Muscle of leg (tissue), 11 donors: ENCODE measurements around the gene PLXNB2. TPM values are rescaled to one million over a fixed set of nuclear protein-coding genes. Genes with fewer than 3 reads are reported as not detected.

Source experiments
- DNase-seq: peaks from one replicate; pipeline ENCODE4 v3.0.0; 2013
- H3K27ac ChIP-seq: one replicate; pipeline ENCODE4 v1.5.1; 2013; ENCODE audit warnings: mild to moderate bottlenecking, low read length, control low read depth
- H3K27me3 ChIP-seq: one replicate; pipeline ENCODE4 v1.6.1; 2013; ENCODE audit warnings: low read length; ENCODE audit not compliant: control insufficient read depth, insufficient read depth
- H3K36me3 ChIP-seq: one replicate; pipeline ENCODE4 v1.6.1; 2013; ENCODE audit warnings: low read length; ENCODE audit not compliant: control insufficient read depth, insufficient read depth
- H3K4me1 ChIP-seq: one replicate; pipeline ENCODE4 v1.6.1; 2013; ENCODE audit warnings: low read length; ENCODE audit not compliant: control insufficient read depth, insufficient read depth
- H3K4me3 ChIP-seq: one replicate; pipeline ENCODE4 v1.5.1; 2013; ENCODE audit warnings: low read length, control low read depth
- H3K9me3 ChIP-seq: replicated peaks from 2 replicates; pipeline ENCODE4 v1.6.1; 2013; ENCODE audit warnings: low read depth, low read length; ENCODE audit not compliant: control insufficient read depth
- WGBS: methylation state at CpG from one replicate; pipeline ENCODE4 v1.1.5; 2013; ENCODE audit warnings: missing lambda C conversion rate; ENCODE audit not compliant: insufficient coverage; 5-methylcytosine and 5-hydroxymethylcytosine counted together
- polyA plus RNA-seq, 8 donors: library from polyadenylated mRNA; unstranded; fragments of 120-200 nt; gene quantifications; one replicate each; pipeline versions ENCODE4 v1.2.1 to v1.2.3, GENCODE V29; 2013; ENCODE audit warnings: inconsistent platforms in 1 of 8, low replicate concordance in 1 of 8; ENCODE audit not compliant: insufficient read length in 8 of 8, insufficient read depth in 1 of 8
- total RNA-seq: library from RNA; stranded (reverse); fragments of 120-200 nt; gene quantifications from one replicate; pipeline ENCODE4 v1.2.4, GENCODE V29; 2013

The PLXNB2 gene
- total and polyA plus RNA-seq, 9 donors = 36.9 to 110 (median 93.3) TPM

DNA sequence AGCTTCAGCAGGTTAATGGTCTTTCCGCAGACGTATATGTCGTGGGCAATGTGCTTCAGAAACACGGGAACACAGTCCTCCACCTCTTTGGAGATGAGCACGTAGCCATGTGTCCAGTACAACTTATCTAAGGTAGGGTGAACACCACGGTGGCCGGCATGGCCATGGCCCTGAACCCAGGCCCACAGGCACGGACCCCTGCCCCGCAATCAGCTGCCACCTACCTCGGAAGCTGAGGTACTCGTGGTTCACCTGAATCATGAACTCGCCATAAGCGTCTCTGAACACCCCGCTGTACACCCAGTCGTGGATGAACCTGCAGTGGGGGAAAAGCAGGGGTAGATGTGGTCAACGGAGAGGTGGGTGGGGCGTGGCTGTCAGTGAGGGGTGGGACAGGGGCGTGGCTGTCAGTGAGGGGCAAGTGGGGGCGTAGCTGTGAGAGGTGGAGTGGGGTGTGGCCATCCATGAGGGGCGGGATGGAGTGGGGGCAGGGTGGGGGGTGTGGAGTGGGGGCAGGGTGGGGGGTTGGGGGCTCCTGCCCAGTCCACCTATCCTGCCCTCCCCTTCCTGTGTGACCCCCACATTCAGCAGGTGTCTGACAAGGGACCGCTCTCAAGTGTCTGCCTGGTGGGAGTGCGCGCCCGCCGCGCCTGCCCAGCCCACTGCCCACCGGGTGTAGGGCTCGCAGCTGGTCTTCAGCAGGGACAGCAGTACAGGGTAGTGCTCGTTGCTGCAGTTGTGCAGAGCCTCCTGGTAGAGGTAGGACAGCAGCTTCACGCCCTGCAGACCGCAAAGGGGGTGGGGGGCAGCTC is 81.2 kb downstream of the PLXNB2 start:
- H3K36me3 ChIP-seq = peaks cover 69% of the 10 kb centered on the region
- H3K27me3 ChIP-seq = no peaks in the 10 kb centered on the region
- 91% methylated on average over 27 of the region's 31 CpGs for WGBS
- no peak for DNase-seq
- no peak overlapping the region for H3K4me3 ChIP-seq
- H3K27ac ChIP-seq = no peak overlapping the region
- H3K4me1 ChIP-seq = peaks cover 4% of the 10 kb centered on the region
- H3K9me3 ChIP-seq = no peaks in the 10 kb centered on the region

DNA sequence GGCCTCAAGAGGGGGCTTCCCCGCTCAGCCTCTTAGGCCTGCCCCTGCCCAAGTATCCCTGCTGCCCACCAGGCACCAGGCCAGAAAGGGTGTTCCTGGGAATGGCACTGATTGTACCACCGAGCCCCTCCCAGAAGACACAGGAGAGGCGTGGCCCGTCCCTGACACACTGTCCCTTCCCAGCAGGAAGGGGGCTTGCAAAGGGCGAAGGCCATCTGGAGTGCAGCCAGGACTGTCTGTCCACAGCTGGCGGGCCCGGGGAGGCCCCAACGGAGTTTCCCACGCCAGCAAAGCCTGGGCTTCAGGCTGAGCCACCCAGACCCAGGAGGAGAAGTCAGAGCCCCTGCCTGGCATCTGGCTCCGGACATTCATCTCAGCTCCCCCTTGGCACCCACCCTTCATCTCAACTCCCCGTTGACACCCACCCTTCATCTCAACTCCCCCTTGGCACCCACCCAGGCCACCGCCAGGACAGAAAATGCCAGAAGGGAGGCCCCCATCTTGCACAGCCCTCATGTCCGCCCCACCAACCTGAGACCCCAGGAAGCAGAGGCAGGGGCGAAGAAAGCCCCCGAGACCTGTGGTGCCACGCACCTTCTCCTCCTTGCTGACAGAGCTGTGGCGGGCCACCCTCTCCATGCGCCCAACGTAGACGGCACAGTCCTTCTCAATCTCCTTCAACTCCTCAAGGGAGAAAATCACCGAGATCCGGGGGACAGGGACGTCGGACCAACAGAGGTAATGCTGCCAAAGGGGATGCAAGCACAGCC is 82.1 kb downstream of the PLXNB2 start:
- no peak overlapping the region for H3K4me3 ChIP-seq
- 79% methylated on average over 22 of the region's 24 CpGs for WGBS
- H3K4me1 ChIP-seq = peaks cover 4% of the 10 kb centered on the region
- no peaks in the 10 kb centered on the region for H3K9me3 ChIP-seq
- H3K36me3 ChIP-seq = peaks cover 77% of the 10 kb centered on the region
- DNase-seq = no peak
- H3K27ac ChIP-seq = no peak overlapping the region
- H3K27me3 ChIP-seq = no peaks in the 10 kb centered on the region

Other genes with a start within 250 kb of the PLXNB2 start
- not detected for gene TTLL8, start 249.3 kb downstream of the PLXNB2 start, total RNA-seq
- not detected for gene TTLL8, start 249.3 kb downstream of the PLXNB2 start, polyA plus RNA-seq
- 0.31 TPM for gene MLC1, start 222.2 kb downstream of the PLXNB2 start, total RNA-seq
- gene MLC1, start 222.2 kb downstream of the PLXNB2 start, polyA plus RNA-seq = 1 to 10 TPM in 1 of 8 donors, under 1 TPM in 7; 0.45 to 1.2 (median 0.85) TPM
- 0.40 TPM for gene MOV10L1, start 217.6 kb downstream of the PLXNB2 start, total RNA-seq
- gene MOV10L1, start 217.6 kb downstream of the PLXNB2 start, polyA plus RNA-seq = under 1 TPM; 0.08 to 0.50 (median 0.20) TPM
- gene PANX2, start 136.9 kb downstream of the PLXNB2 start, total RNA-seq = 0.13 TPM
- gene PANX2, start 136.9 kb downstream of the PLXNB2 start, polyA plus RNA-seq = under 1 TPM; 0.04 to 0.19 (median 0.15) TPM
- gene TRABD, start 121.7 kb downstream of the PLXNB2 start, total RNA-seq = 10.5 TPM
- gene TRABD, start 121.7 kb downstream of the PLXNB2 start, polyA plus RNA-seq = 10 to 100 TPM; 16.7 to 28.5 (median 19.8) TPM
- 11.8 TPM for gene SELENOO, start 106.6 kb downstream of the PLXNB2 start, total RNA-seq
- gene SELENOO, start 106.6 kb downstream of the PLXNB2 start, polyA plus RNA-seq = 10 to 100 TPM; 10.8 to 21.1 (median 14.5) TPM
- 26.2 TPM for gene TUBGCP6, start 62.6 kb downstream of the PLXNB2 start, total RNA-seq
- 10 to 100 TPM; 21.4 to 35.3 (median 26.4) TPM for gene TUBGCP6, start 62.6 kb downstream of the PLXNB2 start, polyA plus RNA-seq
- gene HDAC10, start 56.4 kb downstream of the PLXNB2 start, total RNA-seq = 11.5 TPM
- 10 to 100 TPM; 10.8 to 23.7 (median 16.9) TPM for gene HDAC10, start 56.4 kb downstream of the PLXNB2 start, polyA plus RNA-seq
- gene MAPK12, start 46.0 kb downstream of the PLXNB2 start, total RNA-seq = 25.6 TPM
- 10 to 100 TPM in 7 of 8 donors, 1 to 10 TPM in 1; 9.4 to 37.8 (median 19.1) TPM for gene MAPK12, start 46.0 kb downstream of the PLXNB2 start, polyA plus RNA-seq
- gene MAPK11, start 37.3 kb downstream of the PLXNB2 start, total RNA-seq = 4.5 TPM
- 1 to 10 TPM; 6.1 to 8.7 (median 6.8) TPM for gene MAPK11, start 37.3 kb downstream of the PLXNB2 start, polyA plus RNA-seq
- 2.0 TPM for gene DENND6B, start 19.4 kb upstream of the PLXNB2 start, total RNA-seq
- gene DENND6B, start 19.4 kb upstream of the PLXNB2 start, polyA plus RNA-seq = 1 to 10 TPM; 3.9 to 7.1 (median 4.8) TPM
- 36.4 TPM for gene PPP6R2, start 35.7 kb upstream of the PLXNB2 start, total RNA-seq
- 10 to 100 TPM; 29.8 to 41.5 (median 36.2) TPM for gene PPP6R2, start 35.7 kb upstream of the PLXNB2 start, polyA plus RNA-seq
- 36.5 TPM for gene SBF1, start 167.4 kb upstream of the PLXNB2 start, total RNA-seq
- 10 to 100 TPM; 34.6 to 49.7 (median 45.2) TPM for gene SBF1, start 167.4 kb upstream of the PLXNB2 start, polyA plus RNA-seq
- 0.40 TPM for gene ADM2, start 173.9 kb upstream of the PLXNB2 start, total RNA-seq
- gene ADM2, start 173.9 kb upstream of the PLXNB2 start, polyA plus RNA-seq = under 1 TPM; 0.23 to 0.81 (median 0.54) TPM
- not detected for gene MIOX, start 179.2 kb upstream of the PLXNB2 start, total RNA-seq
- gene MIOX, start 179.2 kb upstream of the PLXNB2 start, polyA plus RNA-seq = under 1 TPM in 4 of 8 donors, not detected in 4; 0.08 to 0.12 (median 0.10) TPM
- 27.0 TPM for gene LMF2, start 200.1 kb upstream of the PLXNB2 start, total RNA-seq
- 10 to 100 TPM; 35.5 to 54.1 (median 44.9) TPM for gene LMF2, start 200.1 kb upstream of the PLXNB2 start, polyA plus RNA-seq
- gene NCAPH2, start 200.6 kb upstream of the PLXNB2 start, total RNA-seq = 34.8 TPM
- gene NCAPH2, start 200.6 kb upstream of the PLXNB2 start, polyA plus RNA-seq = 10 to 100 TPM; 30.7 to 40.3 (median 37.6) TPM
- gene SCO2, start 218.0 kb upstream of the PLXNB2 start, total RNA-seq = 0.40 TPM
- 1 to 10 TPM in 6 of 8 donors, under 1 TPM in 2; 0.71 to 7.0 (median 3.3) TPM for gene SCO2, start 218.0 kb upstream of the PLXNB2 start, polyA plus RNA-seq
- gene TYMP, start 222.4 kb upstream of the PLXNB2 start, total RNA-seq = 3.2 TPM
- 1 to 10 TPM; 3.4 to 5.8 (median 4.1) TPM for gene TYMP, start 222.4 kb upstream of the PLXNB2 start, polyA plus RNA-seq
- gene KLHDC7B, start 238.3 kb upstream of the PLXNB2 start, total RNA-seq = not detected
- gene KLHDC7B, start 238.3 kb upstream of the PLXNB2 start, polyA plus RNA-seq = under 1 TPM in 4 of 8 donors, not detected in 4; 0.03 to 0.35 (median 0.07) TPM